Activated T-helper 17 cell treated with anti-CD3 and anti-CD28 coated beads, Interleukin-2, amount 50 U/mL, for 72 hours (primary cell): ENCODE measurements around the gene ITM2B. TPM values are rescaled to one million over a fixed set of nuclear protein-coding genes. Genes with fewer than 3 reads are reported as not detected.
"Not testable (repeated sequence)": the region's sequence is repeated elsewhere in the genome, so short reads cannot be mapped to it uniquely, and the experiment has no call there.

ENCODE experiments used
- ATAC-seq: fragments of 150-1000 bp; cut with Tn5 transposase; replicated peaks from 2 replicates; pipeline ENCODE4 v1.10.0; 2021; ENCODE audit warnings: mild to moderate bottlenecking, moderate library complexity
- H3K27ac Mint-ChIP-seq: one replicate; pipeline ENCODE4 v1.8.0; 2022; ENCODE audit warnings: mixed read lengths
- H3K27me3 Mint-ChIP-seq: one replicate; pipeline ENCODE4 v1.8.0; 2022; ENCODE audit warnings: mixed read lengths
- H3K36me3 Mint-ChIP-seq: one replicate; pipeline ENCODE4 v1.8.0; 2022; ENCODE audit warnings: low read depth, mild to moderate bottlenecking, mixed read lengths
- H3K4me1 Mint-ChIP-seq: one replicate; pipeline ENCODE4 v1.8.0; 2022; ENCODE audit warnings: mixed read lengths
- H3K4me3 Mint-ChIP-seq: one replicate; pipeline ENCODE4 v1.8.0; 2022; ENCODE audit warnings: mild to moderate bottlenecking, mixed read lengths
- H3K9me3 Mint-ChIP-seq: one replicate; pipeline ENCODE4 v1.8.0; 2022; ENCODE audit warnings: mixed read lengths
- total RNA-seq, 2 donors: library from RNA; stranded (reverse); gene quantifications; one replicate each; pipeline ENCODE4 v1.2.3, GENCODE V29; 2022

The ITM2B gene
- total RNA-seq, result 100 to 1,000 TPM in 1 of 2 donors, 10 to 100 TPM in 1; 75.7 to 108 TPM

DNA sequence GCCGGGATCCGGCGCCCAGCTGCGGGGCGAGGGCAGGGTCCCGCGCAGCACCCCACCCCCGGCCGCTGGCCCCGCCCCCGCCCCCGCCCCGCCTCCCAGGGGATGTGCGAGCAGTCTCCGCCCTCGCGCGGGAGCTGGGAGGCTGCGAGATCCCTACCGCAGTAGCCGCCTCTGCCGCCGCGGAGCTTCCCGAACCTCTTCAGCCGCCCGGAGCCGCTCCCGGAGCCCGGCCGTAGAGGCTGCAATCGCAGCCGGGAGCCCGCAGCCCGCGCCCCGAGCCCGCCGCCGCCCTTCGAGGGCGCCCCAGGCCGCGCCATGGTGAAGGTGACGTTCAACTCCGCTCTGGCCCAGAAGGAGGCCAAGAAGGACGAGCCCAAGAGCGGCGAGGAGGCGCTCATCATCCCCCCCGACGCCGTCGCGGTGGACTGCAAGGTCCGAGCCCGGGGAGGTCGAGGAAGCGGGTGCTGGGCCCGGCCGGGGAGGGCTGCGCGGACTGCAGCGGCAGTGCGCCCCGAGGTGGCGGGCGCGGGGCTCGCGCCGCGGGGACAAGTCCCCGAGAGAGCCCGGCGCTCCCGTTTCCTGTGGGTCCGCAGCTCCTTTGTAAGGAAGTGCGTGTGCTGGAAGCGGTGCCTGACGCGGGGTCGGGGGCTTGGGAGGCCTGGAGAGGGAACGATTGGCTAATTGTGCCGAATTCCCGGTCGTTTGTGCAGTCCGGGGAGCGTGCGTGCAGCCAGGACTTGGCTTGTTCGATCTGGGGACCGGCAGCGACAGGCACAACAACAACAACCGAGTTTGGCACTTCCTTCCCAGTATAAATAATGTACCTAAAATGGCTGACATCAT lies at the start of gene ITM2B:
Gene ITM2B, plus strand, starts transcription at position 161 of the 843 bp plus-strand sequence. Its CDS starts 155 bp downstream, at position 316.
- peaks cover 45% of the 10 kb centered on the region for H3K36me3 Mint-ChIP-seq
- ATAC-seq, result peak; percentile 71
- peak within 1 kb of the TSS; percentile 95 for H3K4me3 Mint-ChIP-seq
- H3K9me3 Mint-ChIP-seq, result no peaks in the 10 kb centered on the region
- peaks cover 46% of the 10 kb centered on the region for H3K4me1 Mint-ChIP-seq
- peak within 1 kb of the TSS; percentile 96 for H3K27ac Mint-ChIP-seq
- no peaks in the 10 kb centered on the region for H3K27me3 Mint-ChIP-seq

DNA sequence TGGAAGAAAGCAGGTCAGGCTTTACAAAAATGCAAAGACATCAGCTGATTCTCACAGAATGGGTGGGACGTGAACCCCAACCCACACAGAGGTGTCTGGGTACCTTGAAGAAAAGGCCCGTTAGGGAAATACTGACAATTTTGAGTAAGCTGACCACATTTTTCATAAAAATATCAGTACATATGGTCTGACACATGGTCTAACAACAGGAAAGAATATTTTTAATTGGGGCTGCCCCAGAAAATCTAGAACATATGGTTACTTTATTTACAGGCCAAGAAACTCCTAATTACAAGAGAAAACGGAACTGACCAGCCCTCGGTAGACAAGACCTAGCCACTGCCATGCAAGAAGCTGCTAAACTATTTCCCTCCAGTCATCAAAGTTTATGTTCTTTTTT lies 48.7 kb upstream of the ITM2B start:
- peak overlapping the region; percentile 17 for H3K4me3 Mint-ChIP-seq
- no peak overlapping the region for H3K27ac Mint-ChIP-seq
- no peaks in the 10 kb centered on the region for H3K36me3 Mint-ChIP-seq
- peak; percentile 46 for ATAC-seq
- H3K9me3 Mint-ChIP-seq, result no peaks in the 10 kb centered on the region
- H3K27me3 Mint-ChIP-seq, result no peaks in the 10 kb centered on the region
- peaks cover 19% of the 10 kb centered on the region for H3K4me1 Mint-ChIP-seq

DNA sequence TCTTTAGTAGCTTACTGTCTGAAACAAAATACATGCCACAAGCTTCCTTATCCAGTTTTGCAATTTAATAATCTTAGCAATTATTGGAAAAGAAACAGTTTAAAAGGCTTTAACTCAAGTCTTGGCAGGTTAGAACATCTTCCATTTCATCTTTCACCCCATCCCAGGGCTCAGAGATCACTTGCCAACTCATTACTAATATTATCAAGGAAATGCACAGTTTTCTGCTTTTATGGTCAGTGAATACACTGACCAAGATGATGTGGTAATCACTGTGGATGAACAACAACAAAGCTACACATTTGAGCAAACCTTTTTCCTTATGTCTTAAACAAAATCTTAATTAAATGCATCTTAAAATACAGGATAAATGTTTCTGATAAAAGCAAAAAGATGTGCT lies 48.0 kb upstream of the ITM2B start:
- ATAC-seq, result no peak
- no peaks in the 10 kb centered on the region for H3K27me3 Mint-ChIP-seq
- peaks cover 19% of the 10 kb centered on the region for H3K4me1 Mint-ChIP-seq
- H3K9me3 Mint-ChIP-seq, result no peaks in the 10 kb centered on the region
- H3K4me3 Mint-ChIP-seq, result peak overlapping the region; percentile 42
- H3K27ac Mint-ChIP-seq, result no peak overlapping the region
- H3K36me3 Mint-ChIP-seq, result no peaks in the 10 kb centered on the region

DNA sequence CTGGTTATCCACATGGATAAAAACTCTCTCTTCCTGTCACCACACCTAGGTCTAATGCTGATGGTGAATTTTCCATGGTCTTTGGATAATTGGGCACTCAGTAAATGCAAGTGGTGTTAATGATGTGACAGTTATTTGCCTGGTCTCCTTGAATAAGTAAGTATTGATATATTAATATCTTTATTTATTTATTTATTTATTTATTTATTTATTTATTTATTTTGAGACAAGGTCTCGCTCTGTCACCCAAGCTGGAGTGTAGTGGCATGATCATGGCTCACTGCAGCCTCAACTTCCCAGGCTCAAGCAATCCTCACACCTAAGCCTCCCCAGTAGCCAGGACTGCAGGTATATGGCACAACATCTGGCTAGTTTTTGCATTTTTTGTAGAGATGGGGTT lies 46.3 kb upstream of the ITM2B start:
- Mint-ChIP-seq H3K36me3 (no peaks in the 10 kb centered on the region), H3K4me1 (peaks cover 19% of the 10 kb centered on the region), H3K9me3 (no peaks in the 10 kb centered on the region), H3K4me3 (peak overlapping the region; percentile 60), H3K27me3 (no peaks in the 10 kb centered on the region), H3K27ac (no peak overlapping the region)
- no peak for ATAC-seq

DNA sequence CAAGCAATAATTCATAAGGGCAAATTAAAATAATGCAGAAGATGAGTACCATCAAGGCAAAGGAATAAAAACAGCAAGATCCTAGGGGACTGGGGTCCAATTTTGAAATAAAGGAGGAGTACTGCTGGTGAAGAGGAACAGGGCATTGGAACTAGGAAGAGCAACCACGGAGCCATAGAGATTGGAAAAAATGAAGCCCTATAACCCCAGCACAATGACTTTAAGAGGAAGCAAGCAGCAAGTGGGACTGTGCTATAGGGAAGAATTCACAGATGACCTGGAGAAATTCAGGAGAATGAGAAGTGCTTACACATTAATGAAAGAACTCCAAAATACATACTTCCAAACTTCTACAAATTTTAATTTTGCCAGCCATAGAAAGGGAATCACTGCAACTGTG lies 44.9 kb upstream of the ITM2B start:
- ATAC-seq, result no peak
- Mint-ChIP-seq H3K27ac (no peak overlapping the region), H3K36me3 (no peaks in the 10 kb centered on the region), H3K4me3 (no peak overlapping the region), H3K27me3 (no peaks in the 10 kb centered on the region), H3K9me3 (no peaks in the 10 kb centered on the region), H3K4me1 (peaks cover 25% of the 10 kb centered on the region)

DNA sequence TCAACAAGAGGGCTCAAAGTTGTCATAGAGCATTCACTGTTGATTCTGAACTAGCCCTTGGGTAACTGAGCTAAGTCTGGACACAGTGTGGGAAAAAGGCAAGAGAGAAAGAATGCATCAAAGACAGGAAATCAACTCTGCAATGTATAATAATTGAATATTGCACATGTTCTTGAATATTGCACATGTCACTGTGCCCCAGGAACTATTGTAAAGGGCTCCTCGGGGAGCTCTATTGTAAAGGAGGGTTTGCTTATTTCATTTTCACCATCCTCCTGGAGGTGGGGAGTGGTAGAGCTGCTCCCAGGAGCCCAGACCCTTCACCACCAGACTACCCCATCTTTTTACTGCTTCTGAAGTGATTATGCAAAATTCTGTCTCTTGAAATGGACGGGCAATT lies 44.4 kb upstream of the ITM2B start:
- H3K4me1 Mint-ChIP-seq, result peaks cover 25% of the 10 kb centered on the region
- H3K27me3 Mint-ChIP-seq, result no peaks in the 10 kb centered on the region
- no peak for ATAC-seq
- H3K27ac Mint-ChIP-seq, result no peak overlapping the region
- H3K9me3 Mint-ChIP-seq, result no peaks in the 10 kb centered on the region
- no peaks in the 10 kb centered on the region for H3K36me3 Mint-ChIP-seq
- H3K4me3 Mint-ChIP-seq, result no peak overlapping the region

DNA sequence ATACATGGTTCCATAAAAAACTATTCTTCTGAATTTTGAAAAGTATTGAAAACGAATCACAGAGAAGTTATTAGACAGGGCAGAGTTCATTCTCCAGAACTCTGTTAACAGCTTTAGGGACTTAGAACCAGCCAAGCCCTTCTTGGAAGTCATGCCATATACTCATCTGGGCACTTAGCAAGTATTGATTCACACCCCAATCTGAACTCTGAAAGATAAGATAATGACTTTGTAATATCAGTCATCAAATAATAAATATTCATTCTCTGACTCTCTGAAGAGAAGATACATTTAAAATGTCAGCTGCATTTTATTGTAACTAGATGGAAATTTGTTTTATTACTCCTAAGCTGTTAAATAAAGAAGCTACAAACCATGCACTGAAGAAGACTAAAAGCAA lies 43.8 kb upstream of the ITM2B start:
- Mint-ChIP-seq H3K9me3 (no peaks in the 10 kb centered on the region), H3K4me1 (peaks cover 23% of the 10 kb centered on the region), H3K27ac (no peak overlapping the region), H3K4me3 (no peak overlapping the region), H3K36me3 (no peaks in the 10 kb centered on the region), H3K27me3 (no peaks in the 10 kb centered on the region)
- ATAC-seq, result no peak

DNA sequence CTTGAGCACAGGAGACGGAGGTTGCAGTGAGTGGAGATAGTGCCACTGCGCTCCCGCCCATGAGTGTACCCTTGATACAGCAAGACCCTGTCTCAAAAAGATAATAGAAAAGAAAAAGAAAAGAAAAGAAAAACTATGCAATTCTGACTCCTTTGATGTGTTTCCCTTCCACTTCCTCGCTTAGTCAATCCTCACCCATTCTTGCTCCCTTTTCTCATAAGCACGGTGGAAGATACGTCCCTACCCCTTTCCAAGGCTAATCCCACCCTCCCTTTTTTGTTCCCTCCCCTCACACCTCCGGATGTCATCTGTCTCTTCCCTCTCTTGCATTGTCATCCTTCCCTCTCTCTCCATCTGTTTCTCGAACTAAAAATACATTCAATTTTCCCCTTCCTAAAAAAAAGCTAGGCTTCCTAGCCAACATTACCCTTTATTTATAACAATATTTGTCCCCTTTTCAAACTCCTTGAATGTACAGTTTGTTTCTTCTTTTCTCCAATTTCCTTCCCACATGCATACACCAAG lies 40.5 kb upstream of the ITM2B start:
- no peak for ATAC-seq
- Mint-ChIP-seq H3K4me1 (peaks cover 11% of the 10 kb centered on the region), H3K4me3 (no peak overlapping the region), H3K27me3 (no peaks in the 10 kb centered on the region), H3K27ac (peak overlapping the region; percentile 20), H3K9me3 (no peaks in the 10 kb centered on the region), H3K36me3 (no peaks in the 10 kb centered on the region)

DNA sequence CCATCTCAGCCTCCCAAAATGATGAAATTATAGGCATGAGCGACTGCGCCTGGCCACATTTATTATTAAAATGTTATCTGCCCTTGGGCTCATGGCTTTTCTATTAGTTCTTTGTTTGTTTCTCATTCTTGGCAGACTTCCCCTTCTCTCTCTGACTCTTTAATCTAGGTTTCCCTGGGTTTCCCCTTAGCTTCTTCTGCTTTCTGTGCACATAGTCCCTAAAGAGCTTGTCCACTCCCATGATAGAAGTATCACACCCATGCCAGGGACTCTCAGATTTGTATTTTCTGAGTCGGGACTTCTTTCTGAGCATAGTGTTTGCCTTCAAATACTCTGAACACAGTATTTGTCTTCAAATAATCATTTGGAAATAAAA lies 38.6 kb upstream of the ITM2B start:
- peaks cover 6% of the 10 kb centered on the region for H3K4me1 Mint-ChIP-seq
- H3K27ac Mint-ChIP-seq, result no peak overlapping the region
- no peak for ATAC-seq
- no peaks in the 10 kb centered on the region for H3K27me3 Mint-ChIP-seq
- H3K9me3 Mint-ChIP-seq, result no peaks in the 10 kb centered on the region
- H3K36me3 Mint-ChIP-seq, result no peaks in the 10 kb centered on the region
- no peak overlapping the region for H3K4me3 Mint-ChIP-seq

DNA sequence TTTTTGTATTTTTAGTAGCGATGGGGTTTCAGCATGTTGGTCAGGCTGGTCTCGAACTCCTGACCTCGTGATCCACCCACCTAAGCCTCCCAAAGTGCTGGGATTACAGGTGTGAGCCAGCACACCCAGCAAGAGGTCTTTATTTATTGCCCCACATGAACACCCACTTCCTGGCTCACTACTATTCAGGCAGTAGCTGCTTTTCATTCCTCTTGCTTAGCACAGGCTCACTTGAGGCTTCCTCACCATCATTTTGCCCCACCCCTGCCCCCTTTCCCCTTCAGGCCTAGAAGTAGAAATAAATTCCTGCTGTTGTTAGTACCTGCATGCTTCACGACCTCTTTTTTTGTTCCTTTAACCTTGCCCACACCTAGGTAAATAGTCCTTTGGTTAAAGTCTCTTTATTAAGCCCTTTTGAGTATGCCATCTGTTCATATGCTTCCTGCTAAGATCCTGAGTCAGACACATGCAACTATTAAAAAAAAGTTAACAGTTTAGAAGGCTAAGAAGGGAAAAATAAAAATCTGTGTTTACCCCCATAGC lies 33.5 kb upstream of the ITM2B start:
- H3K4me1 Mint-ChIP-seq, result peaks cover 6% of the 10 kb centered on the region
- peaks cover 5% of the 10 kb centered on the region for H3K9me3 Mint-ChIP-seq
- H3K4me3 Mint-ChIP-seq, result no peak overlapping the region
- H3K27me3 Mint-ChIP-seq, result no peaks in the 10 kb centered on the region
- no peak overlapping the region for H3K27ac Mint-ChIP-seq
- ATAC-seq, result no peak
- no peaks in the 10 kb centered on the region for H3K36me3 Mint-ChIP-seq

DNA sequence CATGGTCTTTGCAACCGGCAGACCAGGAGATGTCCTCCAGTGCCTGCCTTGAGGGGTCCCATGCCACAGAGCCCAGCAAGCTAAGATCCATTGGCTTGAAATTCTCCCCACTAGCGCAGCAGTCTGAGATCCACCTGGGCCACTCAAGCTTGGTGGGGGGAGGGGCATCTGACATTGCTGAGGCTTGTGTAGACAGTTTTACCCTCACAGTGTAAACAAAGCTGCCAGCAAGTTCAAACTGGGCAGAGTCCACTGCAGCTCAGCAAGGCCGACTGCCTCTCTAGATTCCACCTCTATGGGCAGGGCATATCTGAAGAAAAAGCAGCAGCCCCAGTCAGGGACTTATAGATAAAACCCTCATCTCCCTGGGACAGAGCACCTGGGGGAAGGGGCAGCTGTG lies 32.0 kb upstream of the ITM2B start:
- H3K27ac Mint-ChIP-seq, result no peak overlapping the region
- peaks cover 6% of the 10 kb centered on the region for H3K4me1 Mint-ChIP-seq
- no peaks in the 10 kb centered on the region for H3K36me3 Mint-ChIP-seq
- no peak overlapping the region for H3K4me3 Mint-ChIP-seq
- peaks cover 5% of the 10 kb centered on the region for H3K9me3 Mint-ChIP-seq
- no peaks in the 10 kb centered on the region for H3K27me3 Mint-ChIP-seq
- ATAC-seq, result no peak

DNA sequence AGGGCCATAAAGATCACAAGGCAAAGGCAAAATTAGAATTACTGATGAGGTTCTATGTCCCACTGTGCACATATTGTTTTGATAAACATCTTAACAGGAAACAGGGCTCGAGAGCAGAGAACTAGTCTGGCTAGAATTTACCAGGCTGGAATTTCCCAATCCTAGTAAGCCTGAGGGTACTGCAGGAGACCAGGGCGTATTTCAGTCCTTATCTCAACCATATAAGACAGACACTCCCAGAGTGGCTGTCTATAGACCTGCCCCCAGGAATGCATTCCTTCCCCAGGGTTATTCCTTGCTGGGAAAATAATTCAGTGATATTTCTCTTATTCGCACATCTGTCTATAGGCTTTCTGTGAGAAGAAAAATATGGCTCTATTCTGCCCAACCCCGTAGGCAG lies 25.8 kb upstream of the ITM2B start:
- not testable (repeated sequence) for H3K27me3 Mint-ChIP-seq, H3K36me3 Mint-ChIP-seq, H3K27ac Mint-ChIP-seq, H3K4me1 Mint-ChIP-seq, ATAC-seq, H3K4me3 Mint-ChIP-seq, H3K9me3 Mint-ChIP-seq

DNA sequence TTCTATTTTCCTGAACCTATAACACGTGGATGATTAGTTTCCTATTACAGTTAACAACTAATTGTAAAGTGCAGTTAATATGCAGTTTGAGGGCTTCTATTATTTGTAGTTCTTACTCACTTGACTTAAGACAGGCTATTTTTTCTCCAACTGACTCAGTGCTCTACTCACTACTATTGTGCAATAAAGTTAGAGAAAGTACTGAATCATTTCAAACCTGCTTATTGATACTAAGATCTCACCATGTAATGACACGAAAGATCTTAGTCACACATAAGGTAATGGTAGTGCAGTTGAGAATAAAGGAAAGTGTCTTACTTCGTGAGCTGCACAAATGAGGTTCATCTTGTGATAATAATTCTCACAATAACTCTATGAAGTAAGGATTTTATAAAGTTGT lies 22.8 kb upstream of the ITM2B start:
- Mint-ChIP-seq H3K27ac (no peak overlapping the region), H3K4me1 (peaks cover 7% of the 10 kb centered on the region), H3K36me3 (no peaks in the 10 kb centered on the region), H3K4me3 (no peak overlapping the region), H3K9me3 (peaks cover 4% of the 10 kb centered on the region), H3K27me3 (peaks cover 4% of the 10 kb centered on the region)
- peak; percentile 98 for ATAC-seq

DNA sequence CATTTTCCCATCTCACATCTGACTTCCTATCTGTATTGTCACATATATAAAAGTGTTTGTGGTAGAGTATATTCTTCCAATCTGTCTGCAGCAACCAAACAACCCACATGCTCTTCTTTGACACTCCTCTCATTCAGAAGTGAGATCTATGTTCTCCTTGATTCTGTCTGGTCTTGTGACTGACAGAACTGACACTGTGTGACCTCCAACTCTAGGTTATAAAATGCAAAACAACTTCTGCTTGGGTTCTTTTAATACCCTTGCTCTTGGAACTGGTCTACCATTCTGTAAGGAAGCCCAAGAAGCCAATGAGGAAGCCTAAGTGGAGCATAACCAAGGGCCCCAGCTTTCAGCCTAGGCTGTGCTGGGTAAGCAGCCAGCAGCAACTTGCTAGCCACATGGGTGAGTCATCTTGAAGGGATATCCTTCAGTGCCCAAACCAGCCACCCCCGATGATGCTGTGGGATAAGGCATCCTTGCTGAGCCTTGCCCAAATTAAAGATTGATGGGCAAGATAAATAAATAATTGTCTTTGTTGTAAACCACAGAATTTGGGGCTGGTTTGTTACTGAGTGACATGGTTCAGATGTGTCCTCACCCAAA lies 18.4 kb upstream of the ITM2B start:
- peak; percentile 48 for ATAC-seq
- peaks cover 8% of the 10 kb centered on the region for H3K4me1 Mint-ChIP-seq
- H3K4me3 Mint-ChIP-seq, result no peak overlapping the region
- peaks cover 4% of the 10 kb centered on the region for H3K9me3 Mint-ChIP-seq
- H3K27ac Mint-ChIP-seq, result no peak overlapping the region
- H3K36me3 Mint-ChIP-seq, result no peaks in the 10 kb centered on the region
- peaks cover 4% of the 10 kb centered on the region for H3K27me3 Mint-ChIP-seq
